CD4-positive, alpha-beta T cell treated with Interleukin-6 at 100 ng/mL for 8 hours (primary cell): ENCODE data around the gene TSTD2.
"Not testable (repeated sequence)": the region's sequence is repeated elsewhere in the genome, so short reads cannot be mapped to it uniquely, and the experiment has no call there.

Source experiments
- DNase-seq: peaks from one replicate; pipeline ENCODE4 v3.0.0-alpha.2; 2020; ENCODE audit warnings: mixed read lengths, low spot score

The TSTD2 gene

GRCh38 chr9:97586909-97587308, 46.3 kb downstream of the TSTD2 start:
- not testable (repeated sequence) for DNase-seq

- DNase-seq: not testable (repeated sequence)
These were observed 48.4 kb downstream of the TSTD2 start for GRCh38 chr9:97584778-97585177.

- not testable (repeated sequence) for DNase-seq
These were observed 51.6 kb downstream of the TSTD2 start for GRCh38 chr9:97581590-97581989.

GRCh38 chr9:97579914-97580313, 53.3 kb downstream of the TSTD2 start:
- no peak for DNase-seq

- DNase-seq: no peak
These were observed 54.3 kb downstream of the TSTD2 start for GRCh38 chr9:97578846-97579245.

GRCh38 chr9:97577051-97577450, 56.1 kb downstream of the TSTD2 start:
- no peak for DNase-seq

- no peak for DNase-seq
These were observed 57.4 kb downstream of the TSTD2 start for GRCh38 chr9:97575673-97576200.

- DNase-seq: peak; percentile 14
These were observed 58.1 kb downstream of the TSTD2 start for GRCh38 chr9:97574921-97575672.

- not testable (repeated sequence) for DNase-seq
These were observed 59.0 kb downstream of the TSTD2 start for GRCh38 chr9:97574101-97574571.

GRCh38 chr9:97573482-97574073, 59.6 kb downstream of the TSTD2 start:
- DNase-seq: no peak

GRCh38 chr9:97572892-97573365, 60.2 kb downstream of the TSTD2 start:
- DNase-seq: no peak

GRCh38 chr9:97572196-97572891, 60.8 kb downstream of the TSTD2 start:
- DNase-seq: no peak

GRCh38 chr9:97571664-97572063, 61.5 kb downstream of the TSTD2 start:
- no peak for DNase-seq

- DNase-seq: no peak
These were observed 62.3 kb downstream of the TSTD2 start for GRCh38 chr9:97570899-97571298.

GRCh38 chr9:97568461-97569275, 64.5 kb downstream of the TSTD2 start:
- DNase-seq: no peak

GRCh38 chr9:97567894-97568202, 65.3 kb downstream of the TSTD2 start:
- no peak for DNase-seq

GRCh38 chr9:97567182-97567893, 65.8 kb downstream of the TSTD2 start:
- DNase-seq: no peak

- DNase-seq: no peak
These were observed 67.9 kb downstream of the TSTD2 start for GRCh38 chr9:97565262-97565661.

GRCh38 chr9:97564291-97565175, 68.6 kb downstream of the TSTD2 start:
- DNase-seq: no peak

- DNase-seq: no peak
These were observed 69.6 kb downstream of the TSTD2 start for GRCh38 chr9:97563458-97564135.
